Measurements from ENCODE around the gene PEPD. TPM values are rescaled to one million over a fixed set of nuclear protein-coding genes. Genes with fewer than 3 reads are reported as not detected.
A peak's percentile ranks its signal among the peaks of the same experiment; 100 is the strongest.

PEPD gene
- total RNA-seq, 2 experiments from 2014 or later = 29.3 to 30.6 TPM

- intact Hi-C loops (cut with micrococcal nuclease) = no loop called here
These were observed 102.5 kb downstream of the PEPD start for GRCh38 chr19:33418871-33419787.

DNA sequence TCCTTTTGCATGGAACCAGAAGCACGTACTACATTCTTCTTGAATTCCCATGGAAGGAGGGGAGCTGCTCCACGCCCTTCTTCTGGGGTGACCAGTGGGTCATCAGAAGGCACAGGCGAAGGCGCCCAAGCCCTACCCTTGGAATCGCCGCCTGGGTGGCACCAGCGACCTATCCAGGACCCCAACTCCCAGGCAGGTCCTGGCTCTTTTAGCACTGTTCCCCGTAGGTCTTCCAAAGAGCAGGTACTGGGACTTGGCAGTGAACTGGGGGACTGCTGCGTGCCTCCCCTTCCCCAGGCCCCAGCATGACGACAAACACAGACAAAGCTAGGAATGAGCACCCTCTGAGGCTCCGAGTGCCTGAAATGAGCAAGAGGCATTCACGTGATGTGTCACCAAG is 103.1 kb downstream of the PEPD start:
- no peak for DNase-seq
- no peaks in the 10 kb centered on the region for H3K27me3 Mint-ChIP-seq
- ChIA-PET CTCF (interaction anchor here (1.1 to 4.0 kb wide), 4 partner anchors 11 to 360 kb away, joined by 3 to 27 read pairs (median 4); no protein-coding TSS in a partner anchor), POLR2A (no interaction called here)
- no peak overlapping the region for H3K4me3 Mint-ChIP-seq
- intact Hi-C loops (cut with micrococcal nuclease) = no loop called here
- peaks cover 7% of the 10 kb centered on the region for H3K4me1 Mint-ChIP-seq (ENCODE audit: low read depth)
- H3K36me3 Mint-ChIP-seq = no peaks in the 10 kb centered on the region
- H3K27ac Mint-ChIP-seq = no peak overlapping the region
- H3K9me3 Mint-ChIP-seq = no peaks in the 10 kb centered on the region

More at GRCh38 chr19:33418871-33419787, 102.5 kb downstream of the PEPD start:
- H3K27me3 Mint-ChIP-seq = no peaks in the 10 kb centered on the region
- H3K9me3 Mint-ChIP-seq = no peaks in the 10 kb centered on the region
- no peaks in the 10 kb centered on the region for H3K36me3 Mint-ChIP-seq
- ChIA-PET POLR2A (no interaction called here), CTCF (interaction anchor here (0.9 to 4.0 kb wide), 4 partner anchors 12 to 359 kb away, joined by 3 to 27 read pairs (median 3); no protein-coding TSS in a partner anchor)
- no peak overlapping the region for H3K27ac Mint-ChIP-seq
- no peak overlapping the region for H3K4me3 Mint-ChIP-seq
- DNase-seq = no peak
- peaks cover 7% of the 10 kb centered on the region for H3K4me1 Mint-ChIP-seq (ENCODE audit: low read depth)

DNA sequence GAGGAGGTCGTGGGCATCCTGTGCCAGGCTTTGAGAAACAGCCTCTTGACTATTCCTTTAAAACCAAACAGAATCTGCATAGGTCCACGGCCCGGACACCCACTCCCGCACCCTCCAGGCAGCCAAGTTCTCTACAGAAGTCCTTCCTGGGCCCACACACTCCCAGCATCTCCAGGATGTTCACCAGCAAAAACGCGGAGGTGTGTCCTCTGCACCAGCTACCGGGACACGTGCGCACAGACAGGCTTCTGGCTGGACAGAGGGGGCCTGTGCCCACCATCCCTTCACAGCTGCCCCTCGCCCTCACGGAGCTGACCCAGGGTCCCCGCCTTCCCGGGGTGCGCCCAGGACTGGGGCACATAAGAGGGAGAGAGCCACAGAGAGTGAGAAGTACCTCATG is 103.8 kb downstream of the PEPD start:
- H3K4me3 Mint-ChIP-seq = no peak overlapping the region
- POLR2A ChIA-PET = no interaction called here
- H3K36me3 Mint-ChIP-seq = no peaks in the 10 kb centered on the region
- intact Hi-C loops (cut with micrococcal nuclease) = no loop called here
- CTCF ChIA-PET = interaction anchor here (1.6 to 4.0 kb wide), 3 partner anchors 11 to 13 kb away, joined by 4 to 27 read pairs (median 23); no protein-coding TSS in a partner anchor
- H3K9me3 Mint-ChIP-seq = no peaks in the 10 kb centered on the region
- H3K27ac Mint-ChIP-seq = no peak overlapping the region
- no peaks in the 10 kb centered on the region for H3K27me3 Mint-ChIP-seq
- DNase-seq = no peak
- peaks cover 7% of the 10 kb centered on the region for H3K4me1 Mint-ChIP-seq (ENCODE audit: low read depth)

DNA sequence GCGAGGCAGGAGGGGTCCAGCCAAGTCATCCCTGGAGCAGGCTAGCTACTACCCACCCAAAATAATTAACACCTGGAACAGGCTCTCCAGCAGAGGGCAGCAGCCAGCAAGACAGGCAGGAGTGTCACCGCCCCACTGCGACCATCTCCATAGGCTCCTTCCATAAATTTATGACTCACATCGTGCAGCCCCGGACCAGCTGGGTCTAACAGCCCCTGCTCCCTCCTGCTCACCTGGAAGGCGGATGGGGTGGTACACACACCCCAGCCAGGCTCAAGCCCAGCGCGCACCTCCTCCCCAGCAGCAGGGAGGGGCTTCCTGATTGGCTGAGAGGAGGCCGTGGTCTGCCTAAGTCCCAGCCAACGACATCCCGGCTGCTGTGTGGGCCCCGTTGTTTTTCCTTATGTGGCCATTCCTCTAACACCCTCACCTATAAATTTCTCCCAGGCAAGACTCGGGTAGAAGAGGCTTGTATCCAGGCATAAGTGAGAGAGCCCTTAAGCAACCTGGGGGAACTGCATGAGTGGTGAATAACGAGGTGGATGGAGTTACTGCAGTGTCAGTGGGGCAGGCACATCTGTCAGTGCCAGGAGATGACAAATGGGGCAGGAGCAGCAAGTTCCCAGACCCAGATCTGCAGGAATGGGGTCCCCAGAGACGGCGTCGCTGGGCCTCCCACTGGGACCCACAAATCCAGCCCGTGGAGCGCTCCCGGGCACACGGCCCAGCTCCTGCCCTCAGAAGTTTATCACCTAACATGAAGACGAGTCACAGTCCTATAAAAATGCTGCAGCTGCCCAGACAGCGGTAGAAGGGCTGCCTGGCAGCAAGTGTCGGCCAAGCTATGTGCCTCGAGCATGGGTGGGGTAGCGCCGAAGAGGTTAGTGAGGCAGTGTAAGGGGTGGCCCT is 105.0 kb downstream of the PEPD start:
- H3K27me3 Mint-ChIP-seq = no peaks in the 10 kb centered on the region
- H3K9me3 Mint-ChIP-seq = no peaks in the 10 kb centered on the region
- H3K36me3 Mint-ChIP-seq = no peaks in the 10 kb centered on the region
- H3K4me3 Mint-ChIP-seq = peak overlapping the region; percentile 43
- ChIA-PET POLR2A (no interaction called here), CTCF (interaction anchor here (0.6 to 4.0 kb wide), 28 partner anchors 8 to 680 kb away, joined by 3 to 34 read pairs (median 4); no protein-coding TSS in a partner anchor)
- H3K27ac Mint-ChIP-seq = no peak overlapping the region
- intact Hi-C loops (cut with micrococcal nuclease) = loop anchor here (1.0 kb wide), 1 partner anchor 355 kb away; no protein-coding TSS in a partner anchor
- DNase-seq = peak; percentile 79
- peaks cover 7% of the 10 kb centered on the region for H3K4me1 Mint-ChIP-seq (ENCODE audit: low read depth)

- Mint-ChIP-seq H3K27ac (no peak overlapping the region), H3K36me3 (no peaks in the 10 kb centered on the region), H3K4me3 (no peak overlapping the region), H3K27me3 (no peaks in the 10 kb centered on the region), H3K4me1 (ENCODE audit: low read depth) (peaks cover 7% of the 10 kb centered on the region), H3K9me3 (no peaks in the 10 kb centered on the region)
- no peak for DNase-seq
- ChIA-PET CTCF (interaction anchor here (0.7 to 4.0 kb wide), 12 partner anchors 8 to 363 kb away, joined by 3 to 34 read pairs (median 6); partner anchors contain the start of gene CEBPA), POLR2A (no interaction called here)
- intact Hi-C loops (cut with micrococcal nuclease) = no loop called here
These were observed 106.7 kb downstream of the PEPD start for GRCh38 chr19:33414667-33415605.

DNA sequence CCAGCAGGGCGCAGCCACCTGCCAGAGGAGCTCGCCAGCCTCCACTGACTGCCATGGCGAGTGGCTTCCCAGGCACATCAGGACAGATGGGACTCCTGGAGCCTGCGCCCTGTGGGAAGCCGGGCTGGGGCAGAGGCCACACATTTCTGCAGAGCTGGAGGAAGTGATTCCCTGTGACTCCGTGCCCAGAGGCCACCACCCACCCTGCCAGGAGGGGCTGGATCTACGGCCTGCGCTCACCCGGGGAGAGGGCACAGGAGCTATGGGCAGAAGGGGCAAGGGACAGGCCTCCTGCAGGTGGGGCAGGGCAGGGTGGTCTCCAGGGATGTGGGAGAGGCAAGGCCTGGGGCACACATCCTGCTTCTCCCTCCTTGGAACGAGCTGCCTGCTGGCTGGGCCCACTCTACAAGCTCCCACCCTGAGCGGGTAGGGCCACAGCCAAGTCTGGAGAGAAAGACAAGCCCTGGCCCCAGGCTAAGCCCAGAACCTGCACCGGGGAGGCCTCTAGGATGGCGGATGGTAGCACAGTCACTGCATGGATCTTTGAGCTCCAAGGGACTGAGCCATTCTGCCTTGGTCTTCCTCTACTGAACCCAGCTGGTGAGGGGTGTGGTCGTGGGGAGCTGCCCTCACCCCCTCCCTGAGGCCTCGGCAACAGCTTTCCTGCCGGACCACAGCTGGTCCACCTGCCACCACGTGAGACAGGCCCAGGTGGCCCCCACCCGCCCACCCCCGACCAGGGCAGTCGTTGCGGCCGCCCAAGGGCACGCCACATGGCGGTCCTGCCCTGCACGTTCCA is 107.5 kb downstream of the PEPD start:
- no peak overlapping the region for H3K27ac Mint-ChIP-seq
- no peaks in the 10 kb centered on the region for H3K9me3 Mint-ChIP-seq
- CTCF ChIA-PET = interaction anchor here (0.7 to 4.0 kb wide), 4 partner anchors 112 to 364 kb away, joined by 3 to 34 read pairs (median 6); partner anchors contain the start of gene CEBPA
- H3K4me1 Mint-ChIP-seq (ENCODE audit: low read depth) = peaks cover 7% of the 10 kb centered on the region
- intact Hi-C loops (cut with micrococcal nuclease) = no loop called here
- POLR2A ChIA-PET = no interaction called here
- H3K27me3 Mint-ChIP-seq = no peaks in the 10 kb centered on the region
- DNase-seq = no peak
- H3K36me3 Mint-ChIP-seq = no peaks in the 10 kb centered on the region
- H3K4me3 Mint-ChIP-seq = no peak overlapping the region

GRCh38 chr19:33413426-33413725 is 108.2 kb downstream of the PEPD start:
- ChIA-PET CTCF (interaction anchor here (1.8 to 4.0 kb wide), 3 partner anchors 179 to 365 kb away, joined by 5 to 34 read pairs (median 8); no protein-coding TSS in a partner anchor), POLR2A (no interaction called here)
- Mint-ChIP-seq H3K9me3 (no peaks in the 10 kb centered on the region), H3K4me3 (no peak overlapping the region), H3K4me1 (ENCODE audit: low read depth) (peaks cover 7% of the 10 kb centered on the region), H3K36me3 (no peaks in the 10 kb centered on the region), H3K27ac (no peak overlapping the region), H3K27me3 (no peaks in the 10 kb centered on the region)
- DNase-seq = no peak
- intact Hi-C loops (cut with micrococcal nuclease) = no loop called here

GRCh38 chr19:33412601-33413425 is 108.8 kb downstream of the PEPD start:
- no peaks in the 10 kb centered on the region for H3K27me3 Mint-ChIP-seq
- DNase-seq = no peak
- H3K4me1 Mint-ChIP-seq (ENCODE audit: low read depth) = peaks cover 7% of the 10 kb centered on the region
- ChIA-PET POLR2A (no interaction called here), CTCF (interaction anchor here (1.0 to 4.0 kb wide), 3 partner anchors 176 to 365 kb away, joined by 3 to 34 read pairs (median 5); no protein-coding TSS in a partner anchor)
- H3K27ac Mint-ChIP-seq = no peak overlapping the region
- intact Hi-C loops (cut with micrococcal nuclease) = no loop called here
- H3K9me3 Mint-ChIP-seq = no peaks in the 10 kb centered on the region
- no peak overlapping the region for H3K4me3 Mint-ChIP-seq
- H3K36me3 Mint-ChIP-seq = no peaks in the 10 kb centered on the region

DNA sequence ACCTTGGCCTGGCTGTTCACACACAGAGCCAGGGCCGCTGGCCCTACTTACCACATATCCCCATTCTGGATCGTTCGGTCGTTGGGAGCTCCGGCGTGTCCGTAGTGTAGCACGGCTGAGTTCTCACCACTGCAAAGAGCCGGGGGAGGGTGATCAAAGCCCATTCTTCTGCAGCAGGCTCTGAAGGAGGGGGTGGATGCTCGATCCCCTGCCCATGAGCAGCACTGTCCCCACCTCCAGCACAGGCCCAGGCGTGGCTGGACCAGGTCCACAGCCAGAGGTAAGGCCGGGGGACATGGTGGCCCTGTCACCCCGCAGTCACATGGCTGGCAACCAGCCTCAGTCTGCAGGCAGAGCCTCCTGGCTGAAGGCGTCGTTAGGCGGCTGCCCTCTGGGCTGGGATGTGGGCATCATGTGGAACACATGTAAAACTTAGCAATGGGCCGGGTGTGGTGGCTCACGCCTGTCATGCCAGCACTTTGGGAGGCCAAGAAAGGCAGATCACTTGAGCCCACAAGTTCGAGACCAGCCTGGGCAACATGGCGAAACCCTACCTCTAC is 109.9 kb downstream of the PEPD start:
- POLR2A ChIA-PET = no interaction called here
- Mint-ChIP-seq H3K4me1 (ENCODE audit: low read depth) (peaks cover 7% of the 10 kb centered on the region), H3K27ac (no peak overlapping the region), H3K36me3 (no peaks in the 10 kb centered on the region), H3K27me3 (no peaks in the 10 kb centered on the region), H3K4me3 (no peak overlapping the region), H3K9me3 (no peaks in the 10 kb centered on the region)
- intact Hi-C loops (cut with micrococcal nuclease) = no loop called here
- DNase-seq = no peak
- CTCF ChIA-PET = interaction anchor here (1.0 kb wide), 1 partner anchor 175 kb away, joined by 3 read pairs; no protein-coding TSS in a partner anchor

DNA sequence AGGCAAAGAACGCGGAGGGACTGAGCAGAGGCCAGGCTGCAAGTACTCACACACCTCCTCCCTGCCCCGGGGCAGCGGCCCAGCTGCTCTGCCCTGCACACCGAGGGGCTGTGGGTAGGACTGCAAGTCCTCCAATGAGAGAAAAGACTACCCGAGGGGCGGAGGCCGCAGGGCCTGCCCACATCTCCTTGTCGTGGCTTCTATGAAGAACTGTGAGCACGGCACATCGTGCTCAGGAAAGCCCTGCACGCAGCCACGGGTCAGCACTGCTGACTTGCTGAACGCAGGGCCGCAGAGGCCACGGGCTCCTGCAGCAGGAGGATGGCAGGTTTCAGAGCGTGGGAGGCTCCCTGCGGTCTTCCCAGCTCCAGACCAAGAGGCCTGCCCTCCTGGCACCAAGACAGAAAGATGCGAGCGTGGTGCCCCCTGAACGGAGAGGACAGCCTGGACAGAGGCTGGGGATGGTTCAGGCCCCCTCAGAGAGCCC is 110.6 kb downstream of the PEPD start:
- CTCF ChIA-PET = interaction anchor here (1.1 to 3.5 kb wide), 3 partner anchors 62 to 373 kb away, joined by 3 to 18 read pairs (median 3); no protein-coding TSS in a partner anchor
- no peaks in the 10 kb centered on the region for H3K36me3 Mint-ChIP-seq
- no peak overlapping the region for H3K4me3 Mint-ChIP-seq
- DNase-seq = no peak
- H3K4me1 Mint-ChIP-seq (ENCODE audit: low read depth) = peaks cover 4% of the 10 kb centered on the region
- H3K27me3 Mint-ChIP-seq = no peaks in the 10 kb centered on the region
- no peak overlapping the region for H3K27ac Mint-ChIP-seq
- intact Hi-C loops (cut with micrococcal nuclease) = no loop called here
- H3K9me3 Mint-ChIP-seq = no peaks in the 10 kb centered on the region
- POLR2A ChIA-PET = no interaction called here
